ENCODE measurements around the gene FRG2C. TPM values are rescaled to one million over a fixed set of nuclear protein-coding genes. Genes with fewer than 3 reads are reported as not detected.
"Not testable (repeated sequence)": the region's sequence is repeated elsewhere in the genome, so short reads cannot be mapped to it uniquely, and the experiment has no call there.

The FRG2C gene
- total RNA-seq, 4 donors from 2014 or later, result not detected

GRCh38 chr3:75669348-75670297 lies 5.5 kb downstream of the FRG2C start:
- WGBS, result 40% methylated on average over 71 of the region's 71 CpGs
- Histone ChIP-seq H3K4me3 (peak overlapping the region; percentile 57), H3K27me3 (peaks cover 48% of the 10 kb centered on the region), H3K4me1 (peaks cover 38% of the 10 kb centered on the region)
- H3K27ac ChIP-seq, H3K9me3 ChIP-seq, H3K36me3 ChIP-seq: not testable (repeated sequence)
- DNase-seq (ENCODE audit: low spot score in 2 of 2), result peak; percentile 88 to 97

GRCh38 chr3:75670298-75671286 lies 6.5 kb downstream of the FRG2C start:
- H3K36me3 ChIP-seq; H3K27ac ChIP-seq; DNase-seq (ENCODE audit: low spot score in 2 of 2); H3K9me3 ChIP-seq: not testable (repeated sequence)
- peak overlapping the region; percentile 57 for H3K4me3 ChIP-seq
- peaks cover 47% of the 10 kb centered on the region for H3K27me3 ChIP-seq
- WGBS, result 13% methylated on average over 43 of the region's 51 CpGs
- peaks cover 38% of the 10 kb centered on the region for H3K4me1 ChIP-seq

GRCh38 chr3:75671287-75672139 lies 7.4 kb downstream of the FRG2C start:
- not testable (repeated sequence) for H3K9me3 ChIP-seq; DNase-seq (ENCODE audit: low spot score in 2 of 2); H3K36me3 ChIP-seq; H3K27ac ChIP-seq
- H3K27me3 ChIP-seq, result peaks cover 43% of the 10 kb centered on the region
- WGBS, result 13% methylated on average over 32 of the region's 32 CpGs
- peak overlapping the region; percentile 57 for H3K4me3 ChIP-seq
- peaks cover 38% of the 10 kb centered on the region for H3K4me1 ChIP-seq

GRCh38 chr3:75672140-75672775 lies 8.1 kb downstream of the FRG2C start:
- WGBS, result 10% methylated on average over 51 of the region's 59 CpGs
- H3K36me3 ChIP-seq; H3K9me3 ChIP-seq; DNase-seq (ENCODE audit: low spot score in 2 of 2): not testable (repeated sequence)
- H3K27me3 ChIP-seq, result peaks cover 43% of the 10 kb centered on the region
- peak overlapping the region; percentile 78 for H3K27ac ChIP-seq
- H3K4me1 ChIP-seq, result peaks cover 38% of the 10 kb centered on the region
- peak overlapping the region; percentile 57 for H3K4me3 ChIP-seq

GRCh38 chr3:75683965-75684364 lies 19.8 kb downstream of the FRG2C start:
- not testable (repeated sequence) for H3K9me3 ChIP-seq; H3K27me3 ChIP-seq; DNase-seq (ENCODE audit: low spot score in 2 of 2); H3K27ac ChIP-seq; H3K4me3 ChIP-seq; H3K4me1 ChIP-seq
- H3K36me3 ChIP-seq, result peaks cover 13% of the 10 kb centered on the region
- WGBS, result 7% methylated on average over 1 of the region's 1 CpG

GRCh38 chr3:75687323-75687722 lies 23.2 kb downstream of the FRG2C start:
- Histone ChIP-seq H3K27me3 (no peaks in the 10 kb centered on the region), H3K36me3 (peaks cover 10% of the 10 kb centered on the region), H3K27ac (no peak overlapping the region), H3K9me3 (peaks cover 5% of the 10 kb centered on the region), H3K4me3 (no peak overlapping the region), H3K4me1 (no peaks in the 10 kb centered on the region)
- TF ChIP-seq CTCF (IDR thresholded peaks at IDR 0.05) (no peak), EP300 (IDR thresholded peaks at IDR 0.05) (no peak), POLR2A (IDR thresholded peaks at IDR 0.05) (no peak), POLR2AphosphoS5 (IDR thresholded peaks at IDR 0.05) (no peak)
- no peak for DNase-seq (ENCODE audit: low spot score in 2 of 2)
- WGBS, result 91% methylated on average over 9 of the region's 9 CpGs

- H3K36me3 ChIP-seq, result no peaks in the 10 kb centered on the region
- H3K27ac ChIP-seq, result no peak overlapping the region
- H3K4me3 ChIP-seq, result no peak overlapping the region
- no peaks in the 10 kb centered on the region for H3K27me3 ChIP-seq
- no peaks in the 10 kb centered on the region for H3K4me1 ChIP-seq
- no peak for DNase-seq (ENCODE audit: low spot score in 2 of 2)
- TF ChIP-seq CTCF (IDR thresholded peaks at IDR 0.05) (no peak), POLR2AphosphoS5 (IDR thresholded peaks at IDR 0.05) (no peak), POLR2A (IDR thresholded peaks at IDR 0.05) (no peak), EP300 (IDR thresholded peaks at IDR 0.05) (no peak)
- no peaks in the 10 kb centered on the region for H3K9me3 ChIP-seq
- WGBS, result 50% methylated on average over 2 of the region's 2 CpGs
These were observed 27.9 kb downstream of the FRG2C start for GRCh38 chr3:75692061-75692460.

Data from suprapubic skin (tissue), 4 donors.